MCF 10A (cell line): ENCODE data around the gene ZNF771. TPM values are rescaled to one million over a fixed set of nuclear protein-coding genes. Genes with fewer than 3 reads are reported as not detected.

Experiments used
- BruUV-seq: library from RNA; stranded (reverse); fragments of 400-500 nt; replicated peaks from 2 replicates; lab custom pipeline; 2021; lab: Mats Ljungman, UMichigan
- CTCF ChIA-PET: fragments of 300-600 bp; sonication (Branson Sonifier 250); formaldehyde crosslinking; extraction: SDS; loops from one replicate; lab custom pipeline; 2021; ENCODE audit warnings: antibody characterized with exemption, inconsistent platforms; lab: Yijun Ruan, JAX
- POLR2A ChIA-PET: fragments of 300-600, 350-650 bp; sonication (Branson Sonifier 250); formaldehyde crosslinking; extraction: SDS; loops from one replicate; lab custom pipeline; 2020; ENCODE audit warnings: antibody characterized with exemption, inconsistent platforms; lab: Yijun Ruan, JAX
- DNase-seq: peaks from one replicate; pipeline ENCODE4 v3.0.0-alpha.2; 2018; ENCODE audit not compliant: unreplicated experiment
- H3K27ac Mint-ChIP-seq: one replicate; pipeline ENCODE4 v1.8.0; 2022; ENCODE audit warnings: mild to moderate bottlenecking, low read depth, mixed read lengths; ENCODE audit not compliant: unreplicated experiment
- H3K27me3 Mint-ChIP-seq: one replicate; pipeline ENCODE4 v1.8.0; 2022; ENCODE audit warnings: mixed read lengths; ENCODE audit not compliant: insufficient read depth, unreplicated experiment
- H3K36me3 Mint-ChIP-seq: one replicate; pipeline ENCODE4 v1.8.0; 2022; ENCODE audit warnings: mild to moderate bottlenecking, moderate library complexity, mixed read lengths; ENCODE audit not compliant: insufficient read depth, unreplicated experiment
- H3K4me1 Mint-ChIP-seq: one replicate; pipeline ENCODE4 v1.8.0; 2022; ENCODE audit warnings: mixed read lengths; ENCODE audit not compliant: insufficient read depth, unreplicated experiment
- H3K4me3 Mint-ChIP-seq: one replicate; pipeline ENCODE4 v1.8.0; 2022; ENCODE audit warnings: mild to moderate bottlenecking, moderate library complexity, mixed read lengths; ENCODE audit not compliant: unreplicated experiment
- H3K9me3 Mint-ChIP-seq: one replicate; pipeline ENCODE4 v1.8.0; 2022; ENCODE audit warnings: mixed read lengths; ENCODE audit not compliant: unreplicated experiment
- CTCF ChIP-seq: fragments of 200-600 bp; IDR thresholded peaks from one replicate; pipeline ENCODE4 v1.8.0; 2022; ENCODE audit warnings: antibody characterized with exemption, mild to moderate bottlenecking; ENCODE audit not compliant: unreplicated experiment
- intact Hi-C: fragments of 100-400 bp; cut with micrococcal nuclease; formaldehyde crosslinking; loops from 2 replicates; pipeline ENCODE4 v1.14.1; 2022
- total RNA-seq: library from RNA; stranded (reverse); gene quantifications from 2 replicates; pipeline ENCODE4 v1.2.3, GENCODE V29; 2022

Gene ZNF771
- total RNA-seq, 1 experiment from 2014 or later: 8.3 TPM

- TF ChIP-seq CTCF: no peak
- H3K27ac Mint-ChIP-seq: no peak overlapping the region
- H3K9me3 Mint-ChIP-seq: no peaks in the 10 kb centered on the region
- H3K4me3 Mint-ChIP-seq: no peak overlapping the region
- intact Hi-C loops: no loop called here
- no peak for DNase-seq
- ChIA-PET CTCF (interaction anchor here (0.6 to 2.6 kb wide), 3 partner anchors 29 to 320 kb away, joined by 3 to 9 read pairs (median 6); no protein-coding TSS in a partner anchor), POLR2A (interaction anchor here (2.9 to 3.7 kb wide), 2 partner anchors 20 to 32 kb away, joined by 19 to 20 read pairs; partner anchors contain the start of genes ZNF48 and ZNF771)
- peaks cover 26% of the 10 kb centered on the region for H3K4me1 Mint-ChIP-seq
- H3K27me3 Mint-ChIP-seq: no peaks in the 10 kb centered on the region
- peaks cover 13% of the 10 kb centered on the region for H3K36me3 Mint-ChIP-seq
- no TSS peak for BruUV-seq
Measured at GRCh38 chr16:30375864-30376263, 31.5 kb upstream of the ZNF771 start.

GRCh38 chr16:30376461-30376902 lies 30.9 kb upstream of the ZNF771 start:
- no peak overlapping the region for H3K27ac Mint-ChIP-seq
- no peak overlapping the region for H3K4me3 Mint-ChIP-seq
- H3K9me3 Mint-ChIP-seq: no peaks in the 10 kb centered on the region
- POLR2A ChIA-PET: interaction anchor here (1.2 to 3.7 kb wide), 7 partner anchors 7 to 311 kb away, joined by 3 to 20 read pairs (median 7); partner anchors contain the start of genes ALDOA, CD2BP2, ZNF48 and ZNF771
- no TSS peak for BruUV-seq
- intact Hi-C loops: no loop called here
- H3K36me3 Mint-ChIP-seq: peaks cover 14% of the 10 kb centered on the region
- H3K27me3 Mint-ChIP-seq: no peaks in the 10 kb centered on the region
- H3K4me1 Mint-ChIP-seq: peaks cover 20% of the 10 kb centered on the region
- DNase-seq: no peak
- no peak for TF ChIP-seq CTCF
- CTCF ChIA-PET: interaction anchor here (0.6 to 2.6 kb wide), 3 partner anchors 21 to 33 kb away, joined by 3 to 9 read pairs (median 3); no protein-coding TSS in a partner anchor

GRCh38 chr16:30377050-30377811 lies 30.2 kb upstream of the ZNF771 start:
- intact Hi-C loops: no loop called here
- H3K4me3 Mint-ChIP-seq: peak overlapping the region; percentile 92
- ChIA-PET POLR2A (interaction anchor here (0.9 to 3.7 kb wide), 18 partner anchors 8 to 312 kb away, joined by 3 to 20 read pairs (median 5); partner anchors contain the start of genes ALDOA, CD2BP2, ZNF48 and ZNF771), CTCF (interaction anchor here (0.7 to 1.3 kb wide), 4 partner anchors 11 to 32 kb away, joined by 3 to 4 read pairs (median 4); partner anchors contain the start of gene ZNF48)
- BruUV-seq: no TSS peak
- peaks cover 13% of the 10 kb centered on the region for H3K4me1 Mint-ChIP-seq
- H3K36me3 Mint-ChIP-seq: peaks cover 14% of the 10 kb centered on the region
- TF ChIP-seq CTCF: no peak
- H3K27ac Mint-ChIP-seq: peak overlapping the region; percentile 99
- no peak for DNase-seq
- H3K9me3 Mint-ChIP-seq: no peaks in the 10 kb centered on the region
- no peaks in the 10 kb centered on the region for H3K27me3 Mint-ChIP-seq

- H3K27ac Mint-ChIP-seq: peak overlapping the region; percentile 99
- ChIA-PET POLR2A (interaction anchor here (0.9 to 3.7 kb wide), 18 partner anchors 9 to 312 kb away, joined by 3 to 20 read pairs (median 4); partner anchors contain the start of genes ALDOA, CD2BP2, DCTPP1 and ZNF48), CTCF (interaction anchor here (0.7 to 1.3 kb wide), 4 partner anchors 12 to 67 kb away, joined by 3 to 4 read pairs (median 4); partner anchors contain the start of gene ZNF48)
- peak overlapping the region; percentile 92 for H3K4me3 Mint-ChIP-seq
- H3K36me3 Mint-ChIP-seq: peaks cover 18% of the 10 kb centered on the region
- no peaks in the 10 kb centered on the region for H3K27me3 Mint-ChIP-seq
- no peaks in the 10 kb centered on the region for H3K9me3 Mint-ChIP-seq
- intact Hi-C loops: no loop called here
- BruUV-seq: TSS peak; percentile 80
- peaks cover 13% of the 10 kb centered on the region for H3K4me1 Mint-ChIP-seq
- TF ChIP-seq CTCF: no peak
- DNase-seq: peak; percentile 84
Measured at GRCh38 chr16:30377812-30378235, 29.6 kb upstream of the ZNF771 start.
